ENCODE results near the gene ZNF837.

Gene ZNF837

DNA sequence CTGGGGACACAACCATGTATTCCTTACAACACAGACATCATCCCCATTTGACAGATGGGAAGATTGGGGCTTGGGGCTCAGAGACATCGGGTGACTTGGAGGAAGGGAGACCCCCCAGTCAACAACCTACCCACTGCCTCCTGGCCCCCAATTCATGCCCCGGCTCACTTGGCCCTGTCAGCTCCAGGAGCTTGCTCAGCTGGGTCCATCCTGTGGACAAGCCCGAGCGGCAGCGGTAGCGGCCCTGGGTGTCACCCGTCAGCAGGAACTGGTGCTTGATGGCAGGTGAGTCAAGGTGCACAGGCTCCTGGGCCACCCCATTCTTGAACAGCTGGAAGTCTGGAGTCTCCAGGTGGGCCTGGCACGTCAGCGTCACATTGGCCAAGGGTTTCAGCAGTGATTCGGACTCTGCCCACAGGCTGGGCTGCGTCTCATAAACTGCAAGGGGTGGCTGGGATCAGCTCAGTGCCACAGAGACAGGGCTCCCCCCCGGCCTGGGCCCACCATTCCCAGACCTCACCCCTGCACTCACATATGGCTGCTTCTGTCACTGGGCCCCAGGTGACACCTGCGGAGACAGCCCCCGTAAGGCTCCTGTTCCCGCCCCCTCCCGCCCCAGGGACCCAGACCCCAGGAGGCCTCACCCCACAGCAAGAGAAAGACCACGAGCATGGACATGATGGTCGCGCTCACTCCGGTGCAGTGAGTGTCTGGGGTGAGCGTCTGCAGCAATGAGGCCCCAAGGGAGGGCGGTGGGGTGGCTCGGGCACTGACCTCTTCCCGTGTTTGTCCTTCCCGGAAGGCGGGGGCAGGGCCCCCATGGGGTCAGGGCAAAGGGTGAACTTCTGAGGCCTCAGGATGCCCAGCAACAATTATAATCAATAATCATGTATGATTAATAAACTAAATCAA is 27.8 kb downstream of the ZNF837 start, which contains the start of gene A1BG:
Gene A1BG, minus strand, starts transcription at position 733 of the 912 bp plus-strand sequence. Its CDS starts 55 bp downstream, at position 678.
- H3K4me2 ChIP-seq (ENCODE audit: low read length): no peak within 1 kb of the TSS
- peaks cover 15% of the 10 kb centered on the region for H3K4me1 ChIP-seq (ENCODE audit: insufficient read depth, low read length, severe bottlenecking)
- no peak within 1 kb of the TSS for H3K4me3 ChIP-seq (ENCODE audit: low read depth, low read length, poor library complexity, severe bottlenecking)
- no peaks in the 10 kb centered on the region for H3K36me3 ChIP-seq (ENCODE audit: insufficient read depth, low read length)
- no peak within 1 kb of the TSS for H2AFZ ChIP-seq (ENCODE audit: low read length)
- H3K79me2 ChIP-seq (ENCODE audit: insufficient read depth, low read length): peaks cover 6% of the 10 kb centered on the region
- TF ChIP-seq, protein P1, sequence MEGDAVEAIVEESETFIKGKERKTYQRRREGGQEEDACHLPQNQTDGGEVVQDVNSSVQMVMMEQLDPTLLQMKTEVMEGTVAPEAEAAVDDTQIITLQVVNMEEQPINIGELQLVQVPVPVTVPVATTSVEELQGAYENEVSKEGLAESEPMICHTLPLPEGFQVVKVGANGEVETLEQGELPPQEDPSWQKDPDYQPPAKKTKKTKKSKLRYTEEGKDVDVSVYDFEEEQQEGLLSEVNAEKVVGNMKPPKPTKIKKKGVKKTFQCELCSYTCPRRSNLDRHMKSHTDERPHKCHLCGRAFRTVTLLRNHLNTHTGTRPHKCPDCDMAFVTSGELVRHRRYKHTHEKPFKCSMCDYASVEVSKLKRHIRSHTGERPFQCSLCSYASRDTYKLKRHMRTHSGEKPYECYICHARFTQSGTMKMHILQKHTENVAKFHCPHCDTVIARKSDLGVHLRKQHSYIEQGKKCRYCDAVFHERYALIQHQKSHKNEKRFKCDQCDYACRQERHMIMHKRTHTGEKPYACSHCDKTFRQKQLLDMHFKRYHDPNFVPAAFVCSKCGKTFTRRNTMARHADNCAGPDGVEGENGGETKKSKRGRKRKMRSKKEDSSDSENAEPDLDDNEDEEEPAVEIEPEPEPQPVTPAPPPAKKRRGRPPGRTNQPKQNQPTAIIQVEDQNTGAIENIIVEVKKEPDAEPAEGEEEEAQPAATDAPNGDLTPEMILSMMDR (IDR thresholded peaks at IDR 0.05; ENCODE audit: low read length): no peak
- TF ChIP-seq EZH2 (IDR thresholded peaks at IDR 0.05; ENCODE audit: borderline replicate concordance, low read length): no peak
- no peaks in the 10 kb centered on the region for H3K9me2 ChIP-seq (ENCODE audit: low read depth, low read length)
- no peak within 1 kb of the TSS for H3K9ac ChIP-seq (ENCODE audit: low read length)
- no peak within 1 kb of the TSS for H3K27ac ChIP-seq (ENCODE audit: low read depth, low read length, poor library complexity, severe bottlenecking)
- no peaks in the 10 kb centered on the region for H3F3A ChIP-seq (ENCODE audit: insufficient read depth, low read length)
- H4K20me1 ChIP-seq (ENCODE audit: insufficient read depth, low read length): no peaks in the 10 kb centered on the region
- no peaks in the 10 kb centered on the region for H3K27me3 ChIP-seq (ENCODE audit: insufficient read depth, low read length)
- no peaks in the 10 kb centered on the region for H3K9me3 ChIP-seq (ENCODE audit: low read length)

DNA sequence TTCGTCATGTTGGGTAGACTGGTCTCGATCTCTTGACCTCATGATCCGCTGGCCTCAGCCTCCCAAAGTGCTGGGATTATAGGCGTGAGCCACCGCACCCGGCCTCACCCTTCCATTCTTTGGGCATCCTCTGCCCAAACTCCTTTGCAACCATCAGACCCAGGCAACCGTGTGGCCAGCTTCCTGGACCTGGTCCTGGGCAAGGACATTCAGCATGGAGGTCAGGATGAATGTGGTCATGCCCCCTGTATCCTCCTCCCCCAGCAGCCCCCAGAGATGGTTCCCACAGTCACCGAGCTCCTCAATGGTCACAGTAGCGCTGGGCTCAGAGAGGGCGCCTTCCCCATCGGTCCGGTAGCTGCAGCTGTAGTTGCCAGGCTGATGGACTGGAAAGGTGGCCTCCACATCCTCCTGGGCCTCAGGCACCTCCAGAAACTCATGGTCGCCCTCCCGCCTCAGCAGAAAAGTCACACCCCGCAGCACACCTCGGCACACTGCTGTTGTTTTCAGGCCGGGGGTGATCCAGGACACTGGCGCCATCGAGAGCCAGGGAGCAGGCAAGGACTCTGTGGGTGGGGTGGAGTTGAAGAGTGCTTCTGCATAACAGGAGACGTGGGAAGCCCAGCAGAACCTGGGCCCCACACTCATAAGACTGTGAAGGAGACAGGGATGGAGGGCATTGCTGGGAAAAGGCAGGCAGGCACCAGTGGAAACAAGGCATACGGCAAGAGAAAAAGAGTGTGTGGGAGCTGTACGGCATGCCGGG is 28.7 kb downstream of the ZNF837 start:
- Histone ChIP-seq H3K4me1 (ENCODE audit: insufficient read depth, low read length, severe bottlenecking) (peaks cover 15% of the 10 kb centered on the region), H3K9ac (ENCODE audit: low read length) (no peak overlapping the region), H3K4me2 (ENCODE audit: low read length) (no peak overlapping the region), H3K4me3 (ENCODE audit: low read depth, low read length, poor library complexity, severe bottlenecking) (no peak overlapping the region), H3K9me2 (ENCODE audit: low read depth, low read length) (no peaks in the 10 kb centered on the region), H3K9me3 (ENCODE audit: low read length) (no peaks in the 10 kb centered on the region), H3K27me3 (ENCODE audit: insufficient read depth, low read length) (no peaks in the 10 kb centered on the region), H4K20me1 (ENCODE audit: insufficient read depth, low read length) (no peaks in the 10 kb centered on the region), H3F3A (ENCODE audit: insufficient read depth, low read length) (no peaks in the 10 kb centered on the region), H3K27ac (ENCODE audit: low read depth, low read length, poor library complexity, severe bottlenecking) (no peak overlapping the region), H3K79me2 (ENCODE audit: insufficient read depth, low read length) (peaks cover 9% of the 10 kb centered on the region), H2AFZ (ENCODE audit: low read length) (no peak overlapping the region), H3K36me3 (ENCODE audit: insufficient read depth, low read length) (no peaks in the 10 kb centered on the region)
- TF ChIP-seq EZH2 (IDR thresholded peaks at IDR 0.05; ENCODE audit: borderline replicate concordance, low read length): no peak
- TF ChIP-seq, protein P1 (IDR thresholded peaks at IDR 0.05; ENCODE audit: low read length): no peak

DNA sequence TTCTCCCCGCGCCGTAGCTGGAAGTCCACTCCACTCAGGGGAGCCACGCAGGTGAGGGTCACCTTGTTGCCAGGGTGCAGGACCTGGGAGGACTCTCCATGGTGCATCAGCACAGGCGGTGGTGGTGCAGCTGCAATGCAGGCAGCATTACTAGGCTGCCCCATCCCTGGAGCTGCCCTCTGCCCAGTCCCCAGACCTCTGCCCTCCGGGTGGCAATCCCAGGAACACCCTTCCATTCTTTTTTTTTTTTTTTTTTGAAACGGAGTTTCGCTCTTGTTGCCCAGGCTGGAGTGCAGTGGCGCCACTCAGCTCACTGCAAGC is 29.3 kb downstream of the ZNF837 start:
- Histone ChIP-seq H3K27me3 (ENCODE audit: insufficient read depth, low read length) (no peaks in the 10 kb centered on the region), H3K9ac (ENCODE audit: low read length) (no peak overlapping the region), H3K9me2 (ENCODE audit: low read depth, low read length) (no peaks in the 10 kb centered on the region), H4K20me1 (ENCODE audit: insufficient read depth, low read length) (no peaks in the 10 kb centered on the region), H3K27ac (ENCODE audit: low read depth, low read length, poor library complexity, severe bottlenecking) (no peak overlapping the region), H3K36me3 (ENCODE audit: insufficient read depth, low read length) (no peaks in the 10 kb centered on the region), H3K4me3 (ENCODE audit: low read depth, low read length, poor library complexity, severe bottlenecking) (no peak overlapping the region), H3K79me2 (ENCODE audit: insufficient read depth, low read length) (peaks cover 9% of the 10 kb centered on the region), H3K4me2 (ENCODE audit: low read length) (no peak overlapping the region), H3F3A (ENCODE audit: insufficient read depth, low read length) (no peaks in the 10 kb centered on the region), H3K4me1 (ENCODE audit: insufficient read depth, low read length, severe bottlenecking) (peaks cover 21% of the 10 kb centered on the region), H2AFZ (ENCODE audit: low read length) (no peak overlapping the region), H3K9me3 (ENCODE audit: low read length) (no peaks in the 10 kb centered on the region)
- TF ChIP-seq, protein P1 (IDR thresholded peaks at IDR 0.05; ENCODE audit: low read length): no peak
- TF ChIP-seq EZH2 (IDR thresholded peaks at IDR 0.05; ENCODE audit: borderline replicate concordance, low read length): no peak
